Kidney capillary endothelial cell (primary cell): ENCODE data around the gene SLC10A1.
A peak's percentile ranks its signal among the peaks of the same experiment; 100 is the strongest.
"Not testable (repeated sequence)": the region's sequence is repeated elsewhere in the genome, so short reads cannot be mapped to it uniquely, and the experiment has no call there.

Source experiments
- DNase-seq: peaks from one replicate; pipeline ENCODE4 v3.0.0-alpha.2; 2018; ENCODE audit warnings: low spot score

SLC10A1 gene

GRCh38 chr14:69796797-69797500 is at the start of gene SLC10A1:
SLC10A1 (minus strand) TSS chr14:69797241; CDS start chr14:69797155, 86 bp downstream.
- DNase-seq = no peak

- DNase-seq = no peak
Measured at GRCh38 chr14:69845787-69846186, 48.7 kb upstream of the SLC10A1 start.

GRCh38 chr14:69845050-69845581 is 48.1 kb upstream of the SLC10A1 start:
- DNase-seq = no peak

GRCh38 chr14:69844171-69844570 is 47.1 kb upstream of the SLC10A1 start:
- DNase-seq = no peak

GRCh38 chr14:69842686-69843420 is 45.8 kb upstream of the SLC10A1 start:
- no peak for DNase-seq

- DNase-seq = no peak
Measured at GRCh38 chr14:69841656-69842055, 44.6 kb upstream of the SLC10A1 start.

GRCh38 chr14:69839661-69840060 is 42.6 kb upstream of the SLC10A1 start:
- DNase-seq = no peak

- DNase-seq = no peak
Measured at GRCh38 chr14:69838881-69839416, 41.9 kb upstream of the SLC10A1 start.

GRCh38 chr14:69828879-69829278 is 31.8 kb upstream of the SLC10A1 start:
- DNase-seq = no peak

GRCh38 chr14:69828354-69828753 is 31.3 kb upstream of the SLC10A1 start:
- no peak for DNase-seq

- no peak for DNase-seq
Measured at GRCh38 chr14:69827560-69827959, 30.5 kb upstream of the SLC10A1 start.

GRCh38 chr14:69822456-69822855 is 25.4 kb upstream of the SLC10A1 start:
- DNase-seq = no peak

- no peak for DNase-seq
Measured at GRCh38 chr14:69820991-69821390, 23.9 kb upstream of the SLC10A1 start.

- no peak for DNase-seq
Measured at GRCh38 chr14:69819607-69820006, 22.6 kb upstream of the SLC10A1 start.

GRCh38 chr14:69818758-69819191 is 21.7 kb upstream of the SLC10A1 start:
- DNase-seq = peak; percentile 65

GRCh38 chr14:69816216-69816615 is 19.2 kb upstream of the SLC10A1 start:
- no peak for DNase-seq

- no peak for DNase-seq
Measured at GRCh38 chr14:69815556-69815955, 18.5 kb upstream of the SLC10A1 start.

- no peak for DNase-seq
Measured at GRCh38 chr14:69814397-69814796, 17.4 kb upstream of the SLC10A1 start.

- DNase-seq = not testable (repeated sequence)
Measured at GRCh38 chr14:69813346-69813745, 16.3 kb upstream of the SLC10A1 start.

GRCh38 chr14:69812711-69813110 is 15.7 kb upstream of the SLC10A1 start:
- no peak for DNase-seq

- DNase-seq = no peak
Measured at GRCh38 chr14:69811868-69812252, 14.8 kb upstream of the SLC10A1 start.

- DNase-seq = no peak
Measured at GRCh38 chr14:69811227-69811867, 14.3 kb upstream of the SLC10A1 start.
